Stimulated activated CD8-positive, alpha-beta memory T cell treated with anti-CD3 and anti-CD28 coated beads, Interleukin-4, amount 100 ng/mL, for 4 hours (primary cell): ENCODE results near the gene SMAD7.
A peak's percentile ranks its signal among the peaks of the same experiment; 100 is the strongest.

ENCODE experiments used
- DNase-seq, 2 donors: peaks; one replicate each; pipeline ENCODE4 v3.0.0-alpha.2; 2020; ENCODE audit warnings: low read depth in 2 of 2, low spot score in 1 of 2

SMAD7 gene

DNA sequence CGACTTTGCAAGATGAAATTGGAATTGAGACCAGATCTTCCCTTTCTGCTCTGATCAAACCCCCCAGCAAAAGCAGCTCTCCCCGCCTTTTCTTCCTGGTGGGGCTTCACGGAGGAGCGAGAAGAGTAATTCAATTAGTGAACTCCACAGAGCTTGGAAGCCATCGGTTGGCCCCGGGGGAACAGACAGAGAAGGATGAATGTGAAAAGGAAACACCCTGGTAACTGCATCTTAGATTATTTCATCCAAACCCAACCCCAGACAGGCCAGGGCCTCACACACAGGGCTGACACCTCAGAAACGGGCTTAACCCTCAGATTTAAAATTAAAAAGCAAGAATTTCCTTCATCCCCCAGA is 18.3 kb downstream of the SMAD7 start:
- no peak for DNase-seq

DNA sequence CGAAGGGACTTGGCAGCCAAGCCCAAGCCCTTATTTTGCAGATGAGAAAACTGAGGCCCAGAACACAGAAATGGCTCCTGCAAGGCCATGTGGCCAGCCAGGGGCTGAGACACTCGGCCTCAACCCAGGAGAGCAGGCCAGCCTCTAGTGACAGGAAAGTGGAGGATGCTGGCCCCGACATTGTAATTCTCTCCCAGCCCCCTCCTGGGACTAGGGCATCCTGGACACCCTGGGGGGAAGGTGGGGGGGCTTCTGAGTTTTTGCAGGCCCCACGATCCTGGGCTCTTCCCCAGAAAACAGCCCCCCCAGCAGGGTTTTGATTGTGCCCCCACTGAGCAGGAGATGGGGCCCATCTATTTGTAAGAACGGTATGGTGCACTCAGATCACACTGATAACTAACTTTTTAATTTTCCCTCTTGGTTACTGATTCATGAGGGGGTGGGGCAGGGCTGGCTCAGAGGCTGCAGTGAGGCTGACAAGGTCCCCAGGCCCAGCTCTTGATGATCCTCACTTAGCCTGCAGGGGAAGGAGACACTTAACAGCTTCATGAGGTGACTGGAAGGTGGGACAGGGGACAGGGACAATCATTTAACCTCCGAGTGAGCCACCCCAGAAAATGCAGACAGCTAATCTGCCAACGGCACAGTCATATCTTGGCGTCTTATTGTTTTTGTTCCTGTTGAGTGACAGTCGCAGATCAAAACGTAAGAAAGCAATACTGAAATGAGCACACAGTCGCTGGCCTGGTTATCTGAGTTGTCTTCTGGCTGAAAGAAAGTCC is 18.9 kb downstream of the SMAD7 start:
- no peak for DNase-seq

DNA sequence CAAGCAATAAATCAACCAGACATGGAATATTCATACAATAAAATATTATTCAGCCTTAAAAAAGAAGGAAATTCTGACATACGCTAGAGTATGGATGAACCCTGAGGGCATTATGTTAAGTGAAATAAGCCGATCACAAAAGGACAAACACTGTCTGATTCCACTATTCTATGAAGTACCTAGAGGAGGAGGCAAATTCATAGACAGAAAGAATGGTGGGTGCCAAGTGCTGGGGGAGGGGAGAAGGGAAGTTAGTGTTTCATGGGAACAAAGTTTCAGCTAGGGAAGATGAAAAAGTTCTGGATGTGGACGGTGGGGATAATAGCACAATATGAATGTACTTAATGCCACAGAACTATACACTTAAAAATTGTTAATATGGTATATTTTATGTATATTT is 19.8 kb downstream of the SMAD7 start:
- DNase-seq, result no peak

DNA sequence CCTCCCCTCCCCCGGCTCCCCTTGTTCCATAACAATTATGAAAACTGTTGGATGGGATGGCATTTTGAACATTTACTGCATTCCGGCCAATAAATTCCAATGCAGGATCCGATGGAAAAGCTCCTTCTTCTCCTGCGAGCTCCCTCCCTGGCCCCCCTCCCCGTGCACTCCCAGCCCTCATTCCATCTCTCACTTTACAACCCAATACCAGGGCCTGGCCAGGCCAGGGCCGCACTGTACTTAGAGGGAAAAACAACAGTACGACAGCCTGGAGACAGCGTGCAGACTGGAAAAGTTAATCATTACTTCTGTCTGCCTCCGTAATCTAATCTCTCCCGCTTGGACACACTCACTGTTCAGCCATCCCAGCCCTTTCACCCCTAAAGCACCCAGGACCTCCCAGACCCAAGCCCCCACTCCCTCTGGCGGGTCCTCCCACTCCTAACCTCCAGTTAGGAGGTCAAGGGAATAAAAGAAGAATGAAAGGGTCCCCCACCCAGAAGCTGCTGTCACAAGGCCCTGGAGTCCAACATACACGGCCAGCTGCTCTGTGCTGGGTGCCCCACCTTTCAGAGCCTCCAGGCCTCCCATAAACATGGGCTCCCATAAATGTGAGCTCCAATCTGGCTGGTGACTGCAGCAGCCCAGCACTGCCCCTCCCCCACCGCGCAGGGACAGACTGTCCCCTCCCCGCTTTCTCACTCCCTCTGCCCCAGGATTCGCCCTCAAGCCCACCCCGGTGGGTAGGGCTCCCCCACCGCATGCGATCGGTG is 20.6 kb downstream of the SMAD7 start:
- DNase-seq, result no peak

DNA sequence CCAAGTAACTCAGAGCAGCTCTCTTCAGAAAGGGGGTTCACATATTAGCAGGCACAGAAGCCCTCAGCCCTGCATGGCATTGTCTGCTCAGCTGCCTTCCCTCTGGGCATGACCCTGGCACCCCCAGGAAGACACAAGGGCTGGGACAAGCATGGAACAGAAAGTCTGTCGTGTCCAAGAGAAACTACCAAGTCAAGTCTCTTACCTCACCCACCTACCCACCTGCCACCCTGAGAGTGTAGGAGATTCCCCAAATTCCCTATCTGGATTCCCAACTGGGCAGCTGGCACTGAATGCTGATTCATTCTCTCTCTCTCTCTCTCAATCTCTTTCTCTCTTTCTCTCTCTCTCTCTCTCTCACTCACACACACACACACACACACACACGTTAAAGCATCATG is 21.6 kb downstream of the SMAD7 start:
- no peak for DNase-seq

DNA sequence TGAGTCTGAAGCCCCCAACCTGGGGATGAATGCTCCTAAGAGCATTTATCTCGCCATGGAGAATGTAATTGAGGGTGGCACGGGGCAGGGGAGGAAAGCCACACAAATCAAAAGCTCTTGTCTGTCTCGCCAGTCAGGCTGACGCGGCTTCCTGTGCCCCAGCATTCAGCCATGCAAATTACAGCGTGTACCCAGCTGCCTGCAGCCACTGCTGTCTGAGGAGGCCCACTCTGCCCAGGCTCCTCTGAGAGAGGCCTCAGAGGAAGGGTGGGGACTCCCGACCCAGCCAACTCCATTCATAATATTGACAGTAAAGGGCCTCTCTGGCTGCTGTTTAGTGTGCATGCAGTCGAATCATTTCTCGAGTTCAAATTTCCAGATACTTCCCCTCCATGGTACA is 22.0 kb downstream of the SMAD7 start:
- DNase-seq, result peak in 1 of 2 donors; percentile 62

DNA sequence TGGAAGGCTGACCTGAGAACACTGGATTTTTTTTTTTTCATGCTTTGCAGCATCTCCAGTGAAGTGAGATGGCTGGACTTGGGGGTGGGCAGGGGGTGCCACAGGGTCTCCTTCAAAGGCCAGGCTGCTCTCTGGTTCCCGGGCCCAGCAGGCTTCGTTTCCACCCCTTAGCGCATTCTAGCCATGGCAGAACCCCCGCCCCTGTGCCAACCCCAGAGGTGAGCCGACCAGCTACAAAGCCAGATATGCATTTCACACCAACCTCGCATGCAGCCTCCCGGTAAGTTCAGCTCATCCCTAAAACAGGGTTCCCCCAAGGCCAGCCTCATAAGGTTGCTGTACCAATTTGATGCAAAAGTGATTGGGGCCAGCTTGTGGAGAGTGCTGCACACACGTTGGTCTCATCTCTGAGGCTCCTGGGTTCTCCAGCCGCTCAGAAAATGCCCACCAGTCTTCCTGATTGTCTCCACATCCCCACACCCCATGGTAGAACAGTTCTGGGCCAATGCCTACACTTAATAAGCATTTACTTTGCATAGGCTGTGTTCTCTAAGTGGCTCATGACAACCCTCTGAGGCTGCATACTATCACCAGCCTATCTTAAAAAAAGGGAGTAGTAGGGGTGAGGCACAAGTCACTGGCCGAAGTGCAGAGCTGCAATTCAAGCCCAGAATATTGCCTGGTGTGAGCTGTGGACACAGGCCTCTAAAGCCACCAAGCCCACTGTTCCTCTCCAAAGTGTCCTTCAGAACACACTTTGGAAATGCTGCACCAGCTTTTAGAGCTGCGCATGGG is 23.3 kb downstream of the SMAD7 start:
- DNase-seq, result no peak

DNA sequence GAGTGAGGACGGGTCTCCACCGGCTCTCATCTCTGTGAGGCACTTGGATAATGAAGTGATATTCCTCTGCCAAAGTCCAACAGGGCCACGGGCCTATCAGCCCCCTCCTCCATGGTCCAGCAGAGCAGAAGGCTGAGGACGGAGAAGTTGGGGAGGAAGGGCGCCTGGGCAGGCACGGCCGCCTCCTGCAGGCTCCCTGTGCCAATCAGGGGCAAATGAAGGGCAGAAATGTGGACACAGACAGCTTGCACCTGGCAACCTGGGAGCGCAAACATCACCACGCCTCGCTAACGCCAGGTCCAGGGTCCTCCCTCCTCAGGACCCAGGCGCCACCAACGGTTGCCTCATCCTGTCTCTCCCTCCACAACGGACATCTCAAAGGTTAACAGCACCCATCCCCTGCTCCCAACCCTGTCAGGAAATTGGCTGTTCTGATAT is 24.3 kb downstream of the SMAD7 start:
- DNase-seq, result no peak

DNA sequence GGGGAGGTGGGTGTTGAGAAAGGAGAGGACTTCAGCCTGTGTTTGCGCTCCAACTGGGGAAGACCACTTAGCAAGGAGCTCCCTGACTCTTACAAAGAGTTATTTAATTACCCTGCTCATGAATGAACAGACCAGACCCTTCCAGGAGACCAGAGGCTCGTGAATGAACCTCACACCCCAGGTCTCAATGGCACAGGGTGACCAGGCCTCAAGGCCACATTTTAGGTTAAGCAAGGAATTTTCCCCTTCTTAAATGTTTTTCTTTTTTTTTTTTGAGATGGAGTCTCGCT is 25.3 kb downstream of the SMAD7 start:
- DNase-seq, result no peak

DNA sequence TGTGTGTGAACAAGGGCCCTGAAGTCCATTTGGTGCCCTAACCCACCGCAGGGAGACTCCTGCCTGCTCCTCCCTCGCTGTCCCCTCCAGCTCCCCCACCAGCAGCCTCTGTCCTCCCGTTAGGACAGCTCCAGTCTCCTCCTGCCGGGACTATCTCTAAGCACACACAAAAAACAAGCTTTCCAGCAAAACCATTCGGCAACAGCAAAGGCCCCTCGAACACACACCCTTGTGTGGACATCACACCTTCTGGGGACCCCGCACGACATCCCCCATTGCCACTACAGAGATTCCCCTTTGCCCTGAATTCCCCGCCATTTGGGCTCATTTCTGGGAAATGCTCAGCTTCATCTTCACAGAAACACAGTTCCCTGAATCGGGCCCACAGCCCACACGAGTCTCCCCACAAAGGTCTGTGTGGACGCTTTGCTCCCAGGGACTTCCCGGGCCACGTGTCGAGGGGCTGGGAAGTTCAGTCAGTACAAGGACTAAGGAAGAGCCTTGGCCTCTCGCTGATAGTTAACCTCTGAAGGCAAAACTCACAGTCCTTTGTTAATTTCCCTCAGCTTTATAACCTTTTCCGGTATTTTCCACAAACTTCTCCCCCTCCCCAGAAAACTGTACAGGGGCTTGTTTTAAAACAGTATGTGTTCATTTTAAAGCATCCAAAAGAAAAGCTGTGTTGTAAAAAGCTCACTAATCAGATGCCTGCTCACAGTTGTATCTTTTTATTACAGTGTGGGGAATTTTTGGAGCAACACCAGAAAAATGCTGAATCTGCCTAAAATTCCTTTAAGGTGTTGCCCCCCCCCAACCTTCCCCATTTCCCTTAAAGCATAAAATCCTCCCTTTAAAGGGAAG is 25.9 kb downstream of the SMAD7 start:
- no peak for DNase-seq

DNA sequence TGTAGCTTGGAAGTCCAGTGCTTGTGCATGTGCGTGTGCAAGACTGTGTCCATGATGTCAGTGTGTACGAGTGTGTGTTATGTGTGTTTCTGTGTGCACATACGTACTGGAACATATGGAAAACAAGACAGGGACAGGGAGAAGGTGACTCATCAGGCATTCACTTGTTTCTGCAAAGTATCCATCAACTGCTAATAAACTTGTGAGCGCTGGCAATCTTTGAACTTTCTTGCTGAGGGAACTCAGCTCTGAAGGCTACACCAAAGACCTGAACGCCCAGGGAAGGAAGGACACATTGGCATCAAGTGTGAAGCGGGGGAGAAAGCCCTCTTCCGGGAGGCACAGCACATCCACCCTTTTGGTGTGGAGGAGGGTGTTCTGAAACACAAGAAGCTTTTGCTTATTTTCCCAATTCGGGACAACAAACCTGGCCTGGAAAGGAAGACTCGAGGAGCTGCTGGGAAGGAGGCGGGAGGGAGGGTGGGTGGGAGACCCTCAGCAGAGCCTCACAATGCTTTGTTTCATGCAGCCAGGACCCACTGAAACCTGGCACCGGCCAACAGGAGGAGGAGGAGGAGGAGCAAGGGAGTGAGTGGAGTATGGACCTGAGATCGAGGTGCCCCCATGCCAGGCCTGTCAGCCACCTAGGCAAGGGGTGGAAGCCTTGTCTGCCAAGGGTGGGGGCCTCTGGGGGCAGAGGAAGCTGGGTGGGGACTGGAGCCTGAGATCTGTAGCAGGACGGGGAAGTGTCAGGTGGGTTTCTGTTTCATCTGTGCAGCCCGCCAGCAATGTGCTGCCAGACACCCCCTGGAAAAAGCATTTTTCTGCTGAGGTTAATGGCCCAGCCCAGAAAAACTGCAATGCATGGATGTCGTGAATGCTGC is 26.8 kb downstream of the SMAD7 start:
- no peak for DNase-seq

DNA sequence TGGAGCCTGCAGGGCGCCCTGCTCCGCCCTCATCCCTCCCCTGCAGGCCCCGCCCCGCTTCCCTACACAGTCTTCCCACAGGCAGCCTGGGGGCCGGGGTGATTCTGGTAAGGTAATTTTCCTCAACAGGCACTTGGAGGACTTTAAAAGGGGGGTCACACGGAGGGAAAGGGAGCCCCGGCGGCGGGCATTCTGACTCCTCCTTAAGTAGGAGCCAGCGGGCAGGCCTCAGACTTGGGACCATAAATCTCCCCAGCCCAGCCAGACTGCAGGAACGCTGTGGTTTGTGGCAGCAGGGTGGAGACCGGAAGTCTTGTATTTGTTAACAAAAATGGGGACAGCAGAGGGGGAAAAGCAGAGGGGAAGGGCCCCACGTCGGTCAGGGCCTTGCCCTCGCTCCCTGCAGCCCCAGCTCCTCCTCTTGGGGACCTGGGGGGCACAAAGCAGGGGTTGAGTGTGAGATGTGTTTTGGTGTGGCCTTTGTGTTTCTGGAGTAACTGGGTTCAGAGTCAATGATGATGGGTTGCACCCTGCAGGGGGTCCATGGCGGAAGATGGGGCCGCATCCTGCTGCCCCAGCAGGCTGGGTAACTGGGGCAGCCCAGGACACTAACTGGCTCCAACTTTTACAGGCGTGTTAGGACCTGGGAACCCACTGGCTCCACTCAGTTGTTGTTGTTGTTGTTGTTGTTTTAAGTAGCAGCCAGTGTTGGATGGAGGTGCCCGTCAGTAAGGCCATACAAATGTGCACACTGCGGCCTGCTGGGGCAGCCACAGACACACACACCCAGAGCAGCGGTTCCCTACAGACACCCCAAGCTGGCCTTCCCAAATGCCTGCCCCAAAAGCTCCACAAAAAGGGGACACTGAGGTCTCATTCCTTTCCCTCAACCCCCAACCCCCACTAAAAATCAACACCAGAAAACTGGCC is 27.7 kb downstream of the SMAD7 start:
- no peak for DNase-seq

DNA sequence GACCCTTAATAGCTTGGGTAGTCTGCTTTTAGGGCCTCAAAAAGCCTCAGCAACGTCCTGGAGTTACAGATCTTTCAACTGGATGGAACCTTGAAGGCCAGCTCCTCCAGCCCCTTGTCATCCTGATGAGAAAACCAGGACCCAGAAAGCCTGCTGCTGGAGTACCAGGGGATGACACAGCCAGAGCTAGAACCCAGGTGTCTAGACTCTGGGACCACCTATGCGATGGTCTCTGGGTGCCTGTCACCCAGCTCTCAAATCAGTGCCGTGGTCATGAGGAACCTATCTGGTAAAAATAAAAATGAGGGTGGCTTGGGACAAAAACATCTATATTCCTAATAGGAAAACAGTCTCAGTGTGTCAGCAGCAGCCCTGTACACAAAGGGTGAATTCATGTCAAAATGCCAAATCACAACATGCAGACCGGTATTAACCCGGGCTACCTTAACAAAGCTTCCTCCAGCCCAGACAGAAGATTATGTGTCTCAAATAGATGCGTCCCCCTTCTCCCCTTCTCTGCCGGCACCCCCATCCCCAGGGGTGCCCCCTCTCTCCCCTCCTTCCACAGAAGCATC is 28.5 kb downstream of the SMAD7 start:
- DNase-seq, result no peak

DNA sequence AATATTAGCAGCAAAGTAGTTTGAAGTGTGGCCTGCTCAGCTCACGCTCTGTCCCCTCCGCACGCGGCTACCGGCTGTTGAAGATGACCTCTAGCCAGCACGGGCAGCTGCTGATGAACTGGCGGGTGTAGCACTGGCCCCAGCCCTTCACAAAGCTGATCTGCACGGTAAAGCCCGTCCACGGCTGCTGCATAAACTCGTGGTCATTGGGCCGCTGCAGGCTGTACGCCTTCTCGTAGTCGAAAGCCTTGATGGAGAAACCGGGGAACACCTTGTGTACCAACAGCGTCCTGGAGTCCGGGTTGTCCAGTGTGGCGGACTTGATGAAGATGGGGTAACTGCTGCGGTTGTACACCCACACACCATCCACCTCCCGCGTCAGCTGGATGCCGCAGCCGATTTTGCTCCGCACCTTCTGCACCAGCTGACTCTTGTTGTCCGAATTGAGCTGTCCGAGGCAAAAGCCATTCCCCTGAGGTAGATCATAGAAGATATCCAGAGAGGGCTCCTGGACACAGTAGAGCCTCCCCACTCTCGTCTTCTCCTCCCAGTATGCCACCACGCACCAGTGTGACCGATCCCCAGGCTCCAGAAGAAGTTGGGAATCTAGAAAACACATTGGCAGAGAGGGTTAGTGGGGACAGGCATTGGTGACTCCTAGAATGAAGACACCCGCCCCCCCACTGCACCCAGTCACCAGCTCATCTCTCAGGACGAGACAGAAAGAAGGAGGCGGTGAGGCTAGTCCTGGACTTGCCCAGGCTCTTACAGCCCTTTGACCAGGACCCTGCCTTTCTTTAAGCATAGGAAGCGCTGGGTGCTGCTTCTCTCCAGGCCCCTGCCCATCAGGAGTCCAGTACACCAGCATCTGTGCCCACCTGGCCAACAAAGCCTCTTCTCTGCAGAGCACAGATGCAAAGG is 29.2 kb downstream of the SMAD7 start:
- DNase-seq, result no peak

DNA sequence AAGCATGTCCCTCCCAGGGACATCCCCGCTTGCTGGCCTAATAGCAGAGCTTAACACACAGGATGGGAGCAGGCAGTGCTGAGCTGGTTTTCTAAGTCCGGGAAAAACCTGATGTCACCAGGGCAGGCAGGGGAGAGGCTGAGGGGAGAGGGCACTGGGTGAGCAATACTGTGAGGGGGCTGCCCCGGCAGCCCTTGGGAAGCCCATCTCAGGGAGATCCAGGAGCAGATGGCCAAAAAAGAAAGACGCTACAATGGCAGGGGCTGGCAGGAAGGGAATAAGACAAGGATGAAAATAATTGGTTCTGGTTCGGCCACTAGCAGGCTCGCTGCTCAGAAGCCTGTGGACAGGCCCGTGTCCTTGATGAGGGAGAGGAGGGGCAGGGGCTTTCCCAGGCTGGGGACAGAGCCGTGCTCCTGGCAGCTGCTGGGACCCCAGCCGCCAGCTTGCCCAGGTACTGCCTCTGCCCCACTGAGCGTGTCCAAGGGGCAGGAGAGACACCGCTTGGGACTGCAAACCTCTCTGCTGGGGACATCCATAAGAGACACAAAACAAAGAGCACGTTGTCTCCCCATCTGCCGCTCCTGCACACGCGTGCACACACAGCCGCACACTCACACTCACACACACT is 30.2 kb downstream of the SMAD7 start:
- DNase-seq, result no peak

DNA sequence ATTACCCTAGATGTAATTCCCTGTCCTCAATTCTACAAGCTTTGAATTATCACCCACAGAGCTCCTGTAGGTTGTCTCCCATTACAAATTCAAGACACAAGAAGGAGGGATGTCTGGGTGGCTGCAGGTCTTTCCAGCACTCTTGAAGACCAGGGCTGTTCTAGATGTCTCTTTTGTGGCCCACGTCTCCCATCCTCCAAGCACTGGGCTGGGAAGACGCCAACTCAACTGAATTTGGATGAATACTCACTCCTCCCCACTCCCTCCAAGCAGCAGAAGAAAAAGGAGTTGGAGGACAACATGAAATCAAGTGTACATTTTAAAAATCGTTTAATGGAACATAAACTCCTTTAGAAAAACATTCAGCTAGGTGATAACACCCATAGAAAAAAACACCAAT is 31.2 kb downstream of the SMAD7 start:
- no peak for DNase-seq
